HFFc6 (cell line): ENCODE results near the gene NF2. TPM values are rescaled to one million over a fixed set of nuclear protein-coding genes. Genes with fewer than 3 reads are reported as not detected.

ENCODE experiments used
- DNase-seq: peaks from one replicate; pipeline ENCODE4 v3.0.0-alpha.2; 2018
- H3K27ac Mint-ChIP-seq: 2 replicates; pipeline ENCODE4 v1.8.0; 2020; ENCODE audit warnings: mild to moderate bottlenecking, mixed read lengths
- H3K27me3 Mint-ChIP-seq: 2 replicates; pipeline ENCODE4 v1.8.0; 2021; ENCODE audit warnings: mild to moderate bottlenecking, moderate library complexity, mixed read lengths; ENCODE audit not compliant: insufficient read depth
- H3K36me3 Mint-ChIP-seq: 2 replicates; pipeline ENCODE4 v1.8.0; 2021; ENCODE audit warnings: low read depth, mixed read lengths
- H3K4me1 Mint-ChIP-seq: 2 replicates; pipeline ENCODE4 v1.8.0; 2020; ENCODE audit warnings: low read depth, mixed read lengths
- H3K4me3 Mint-ChIP-seq: 2 replicates; pipeline ENCODE4 v1.8.0; 2020; ENCODE audit warnings: mild to moderate bottlenecking, moderate library complexity, mixed read lengths
- H3K9me3 Mint-ChIP-seq: 2 replicates; pipeline ENCODE4 v1.8.0; 2020; ENCODE audit warnings: mild to moderate bottlenecking, mixed read lengths
- total RNA-seq, 6 experiments: library from RNA; stranded (reverse); fragmentation: NEBNext Ultra II Directional; extraction: Animal tissue kit (Norgen Biotek cat#: 25700); gene quantifications; 2 replicates in 1 of 6; 3 replicates in 5 of 6; pipeline ENCODE4 v1.2.3, GENCODE V29; 2021
- TF ChIP-seq, protein P1 (sequence below): fragments of 200-600 bp; sonication (generic); IDR thresholded peaks from 2 replicates; pipeline ENCODE4 v1.5.0; 2021; ENCODE audit warnings: antibody characterized with exemption, mild to moderate bottlenecking

The NF2 gene
- total RNA-seq, 6 experiments from 2014 or later: 161 to 184 (median 176) TPM

DNA sequence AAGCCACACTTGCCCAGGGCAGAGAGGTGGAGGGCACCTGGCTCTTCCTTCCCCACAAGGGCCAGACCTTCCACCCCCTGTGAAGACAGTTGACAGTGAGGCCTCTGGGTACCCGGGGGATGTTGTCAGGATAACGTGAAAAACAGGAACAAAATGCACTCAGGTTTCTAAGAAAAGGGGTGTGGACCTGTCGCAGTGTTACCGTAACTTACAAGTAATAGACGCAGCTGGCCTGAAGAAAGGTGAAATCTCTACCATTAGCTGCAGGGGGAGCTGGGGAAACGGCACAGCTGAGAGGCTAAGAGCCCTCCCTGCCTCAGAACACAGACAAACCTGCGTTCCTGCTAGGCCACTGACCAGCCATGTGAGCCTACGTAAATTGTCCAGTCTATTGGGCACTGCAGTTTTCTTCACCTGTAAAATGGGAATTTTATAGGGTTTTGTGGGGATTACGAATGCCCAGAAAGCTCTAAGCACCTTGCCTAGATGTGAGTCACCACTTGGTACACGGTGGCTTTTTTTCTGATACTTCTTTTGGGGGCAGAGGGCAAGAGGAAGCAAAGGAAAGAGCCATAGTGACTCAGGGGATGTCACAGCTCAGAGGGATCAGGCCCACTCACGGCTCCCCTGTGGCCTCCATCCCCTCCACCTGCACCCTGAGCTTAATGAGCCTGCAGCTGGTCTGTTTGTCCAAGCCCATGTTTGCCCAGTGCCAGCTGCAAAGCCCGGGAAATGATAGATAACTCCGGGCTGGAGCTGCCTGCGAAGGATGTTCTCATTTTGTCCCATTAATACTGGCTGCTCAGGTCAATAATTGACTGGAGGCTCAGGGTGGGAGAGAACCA, 97.9 kb downstream of the NF2 start:
- H3K36me3 Mint-ChIP-seq: no peaks in the 10 kb centered on the region; the same call in 1 of the 2 replicates
- peaks cover 23% of the 10 kb centered on the region for H3K27me3 Mint-ChIP-seq
- TF ChIP-seq, protein P1, sequence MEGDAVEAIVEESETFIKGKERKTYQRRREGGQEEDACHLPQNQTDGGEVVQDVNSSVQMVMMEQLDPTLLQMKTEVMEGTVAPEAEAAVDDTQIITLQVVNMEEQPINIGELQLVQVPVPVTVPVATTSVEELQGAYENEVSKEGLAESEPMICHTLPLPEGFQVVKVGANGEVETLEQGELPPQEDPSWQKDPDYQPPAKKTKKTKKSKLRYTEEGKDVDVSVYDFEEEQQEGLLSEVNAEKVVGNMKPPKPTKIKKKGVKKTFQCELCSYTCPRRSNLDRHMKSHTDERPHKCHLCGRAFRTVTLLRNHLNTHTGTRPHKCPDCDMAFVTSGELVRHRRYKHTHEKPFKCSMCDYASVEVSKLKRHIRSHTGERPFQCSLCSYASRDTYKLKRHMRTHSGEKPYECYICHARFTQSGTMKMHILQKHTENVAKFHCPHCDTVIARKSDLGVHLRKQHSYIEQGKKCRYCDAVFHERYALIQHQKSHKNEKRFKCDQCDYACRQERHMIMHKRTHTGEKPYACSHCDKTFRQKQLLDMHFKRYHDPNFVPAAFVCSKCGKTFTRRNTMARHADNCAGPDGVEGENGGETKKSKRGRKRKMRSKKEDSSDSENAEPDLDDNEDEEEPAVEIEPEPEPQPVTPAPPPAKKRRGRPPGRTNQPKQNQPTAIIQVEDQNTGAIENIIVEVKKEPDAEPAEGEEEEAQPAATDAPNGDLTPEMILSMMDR: peak; percentile 43
- no peak overlapping the region for H3K4me3 Mint-ChIP-seq
- peak; percentile 18 for DNase-seq
- no peaks in the 10 kb centered on the region for H3K9me3 Mint-ChIP-seq
- H3K4me1 Mint-ChIP-seq: peaks cover 27% of the 10 kb centered on the region
- no peak overlapping the region for H3K27ac Mint-ChIP-seq

DNA sequence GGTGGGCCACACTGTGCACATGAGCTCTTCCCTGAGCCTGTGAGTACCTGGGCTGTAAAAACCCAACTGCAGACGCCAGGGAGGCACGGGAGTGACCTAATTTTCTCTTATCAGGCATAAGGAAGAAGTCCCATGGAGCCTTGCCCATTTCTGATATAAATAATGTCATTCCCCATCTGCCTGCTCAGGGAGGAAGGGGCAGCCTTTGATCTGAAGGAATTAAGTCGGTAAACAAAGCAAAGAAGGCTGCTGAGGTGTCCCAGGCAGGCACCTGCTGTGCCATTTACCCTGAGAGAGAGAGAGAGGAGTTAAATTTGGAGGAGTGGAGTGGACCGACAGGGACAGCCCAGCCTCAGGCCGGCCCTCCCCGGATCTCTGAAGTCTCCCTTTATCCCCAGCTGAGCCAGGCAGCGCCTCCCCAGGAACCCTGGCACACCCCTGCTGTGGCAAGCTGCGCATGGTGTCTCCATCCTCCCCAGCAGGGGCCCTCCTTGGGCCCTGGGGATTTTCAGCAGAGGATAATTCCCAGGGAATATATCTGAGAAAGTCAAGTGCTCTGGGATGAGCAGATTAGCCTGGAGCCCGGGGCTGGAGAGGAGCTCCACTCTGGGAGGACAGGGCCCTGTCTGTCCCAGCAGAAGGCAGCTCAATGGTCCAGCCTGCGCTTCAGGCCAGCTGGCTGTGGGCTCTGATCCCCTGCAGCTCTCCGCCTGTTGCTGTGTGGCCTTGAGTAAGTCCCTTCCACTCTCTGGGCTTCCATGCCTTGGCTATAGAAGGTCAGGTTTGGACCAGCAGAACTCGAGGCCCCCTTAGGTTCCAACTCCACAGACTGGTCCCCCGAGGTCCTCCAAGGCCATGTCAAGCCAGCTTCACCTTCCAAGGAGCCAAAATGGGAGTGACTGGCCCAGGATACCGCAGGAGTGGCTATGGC, 98.8 kb downstream of the NF2 start:
- TF ChIP-seq, protein P1: peak; percentile 48
- DNase-seq: no peak
- Mint-ChIP-seq H3K27me3 (peaks cover 23% of the 10 kb centered on the region), H3K36me3 (no peaks in the 10 kb centered on the region; the same call in 1 of the 2 replicates), H3K4me1 (peaks cover 27% of the 10 kb centered on the region), H3K4me3 (no peak overlapping the region), H3K27ac (0 out of 2 replicates have a peak overlapping the region, but pooled peaks have one; percentile 2), H3K9me3 (no peaks in the 10 kb centered on the region)

DNA sequence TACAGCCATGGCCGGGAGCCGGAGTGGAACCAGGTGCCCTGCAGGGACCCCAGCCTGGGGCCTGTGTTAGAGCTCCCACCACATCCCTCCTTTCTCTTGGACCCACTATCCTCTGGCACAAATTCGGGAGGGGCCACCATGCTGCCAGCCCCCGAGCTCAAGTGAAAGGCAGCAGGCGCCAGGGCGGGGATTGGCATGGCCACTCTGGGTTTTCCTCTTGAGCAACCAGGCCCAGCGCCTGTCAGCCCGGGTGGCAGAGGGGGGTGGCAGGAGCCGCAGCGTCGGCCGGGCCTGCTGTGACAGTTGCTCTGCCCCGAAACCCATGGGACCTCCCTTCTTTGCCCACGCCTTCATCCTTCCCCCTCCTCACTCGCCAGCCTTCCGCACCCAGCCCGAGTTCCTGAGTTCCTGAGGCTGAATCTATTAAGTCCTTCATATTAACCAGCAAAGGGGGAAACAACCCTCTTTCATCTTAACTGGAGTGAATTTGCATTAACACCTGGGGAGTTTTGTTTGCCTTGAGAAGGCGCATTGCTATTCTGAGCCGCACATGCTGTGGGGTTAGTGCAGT, 99.6 kb downstream of the NF2 start:
- H3K36me3 Mint-ChIP-seq: no peaks in the 10 kb centered on the region; the same call in 1 of the 2 replicates

DNA sequence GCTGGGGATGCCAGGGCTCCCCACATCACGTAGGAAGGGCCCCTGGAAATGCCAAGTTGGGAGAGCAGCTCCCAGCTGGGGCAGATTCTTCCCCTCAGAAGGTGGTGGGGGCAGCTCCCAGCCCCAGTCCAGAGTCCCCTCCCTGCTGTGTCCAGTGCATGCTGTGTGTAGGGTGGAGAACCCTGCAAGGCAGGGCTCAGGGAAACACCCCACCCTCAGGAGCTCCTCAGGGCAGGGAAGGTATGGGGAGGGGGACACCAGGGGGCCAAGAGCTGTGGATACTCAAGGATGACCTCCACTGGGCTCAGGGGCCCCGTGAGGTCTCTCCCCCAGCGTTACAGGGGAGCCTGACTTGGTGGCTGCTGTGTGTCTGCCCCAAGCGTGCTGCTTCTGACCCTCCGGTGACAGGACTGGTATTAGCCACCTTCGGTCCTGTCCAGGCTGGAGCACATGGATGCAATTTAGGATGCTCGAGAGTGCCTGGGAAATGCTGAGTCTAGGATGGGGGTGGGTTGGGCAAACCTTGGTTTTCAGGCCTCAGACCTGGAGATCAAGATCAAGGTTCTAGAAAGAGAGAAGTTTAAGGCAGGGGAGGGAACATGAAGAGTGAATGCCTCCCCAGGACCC, 100.2 kb downstream of the NF2 start:
- H3K9me3 Mint-ChIP-seq: no peaks in the 10 kb centered on the region
- no peak for DNase-seq
- peaks cover 27% of the 10 kb centered on the region for H3K4me1 Mint-ChIP-seq
- TF ChIP-seq, protein P1: no peak
- H3K27me3 Mint-ChIP-seq: peaks cover 32% of the 10 kb centered on the region
- no peaks in the 10 kb centered on the region; the same call in 1 of the 2 replicates for H3K36me3 Mint-ChIP-seq
- no peak overlapping the region for H3K4me3 Mint-ChIP-seq
- H3K27ac Mint-ChIP-seq: no peak overlapping the region

More for the DNA sequence above, 99.6 kb downstream of the NF2 start:
- Mint-ChIP-seq H3K9me3 (no peaks in the 10 kb centered on the region), H3K4me3 (no peak overlapping the region), H3K27me3 (peaks cover 27% of the 10 kb centered on the region), H3K4me1 (peaks cover 27% of the 10 kb centered on the region), H3K27ac (no peak overlapping the region)
- TF ChIP-seq, protein P1: no peak
- DNase-seq: no peak
